Esophagus muscularis mucosa (tissue), 4 donors: ENCODE results near the gene THSD4. TPM values are rescaled to one million over a fixed set of nuclear protein-coding genes. Genes with fewer than 3 reads are reported as not detected.

Experiments used
- DNase-seq: peaks from one replicate; pipeline ENCODE4 v3.0.0-alpha.2; 2017; ENCODE audit errors: extremely low spot score
- H3K27ac ChIP-seq, 4 donors: fragments of 200-600 bp; sonication (generic); replicated peaks in 1 of 4; 1 replicate in 3 of 4; 2 replicates in 1 of 4; pipeline ENCODE4 v1.5.1; 2016 to 2019; ENCODE audit warnings: mild to moderate bottlenecking in 1 of 4
- H3K27me3 ChIP-seq, 4 donors: fragments of 200-600 bp; sonication (generic); one replicate each; pipeline versions ENCODE4 v1.5.1 to v1.6.0; 2016 to 2019
- H3K36me3 ChIP-seq, 4 donors: fragments of 200-600 bp; sonication (generic); one replicate each; pipeline ENCODE4 v1.5.1; 2016 to 2019
- H3K4me1 ChIP-seq, 4 donors: fragments of 200-600 bp; sonication (generic); one replicate each; pipeline ENCODE4 v1.5.1; 2016 to 2019
- H3K4me3 ChIP-seq, 4 donors: fragments of 200-600 bp; sonication (generic); 1 replicate in 2 of 4; 2 replicates in 2 of 4; pipeline ENCODE4 v1.5.1; 2016 to 2019; ENCODE audit warnings: mild to moderate bottlenecking in 4 of 4, moderate library complexity in 1 of 4
- H3K9me3 ChIP-seq, 4 donors: fragments of 200-600 bp; sonication (generic); 1 replicate in 3 of 4; 2 replicates in 1 of 4; pipeline ENCODE4 v1.5.1; 2016 to 2019
- CTCF ChIP-seq, 3 experiments: fragments of 200-600 bp in 2 of 3; fragments of 450-650 bp in 1 of 3; sonication (generic) in 2 of 3; IDR thresholded peaks; one replicate each; pipeline ENCODE4 v1.5.1; 2017 to 2019; ENCODE audit warnings: antibody characterized with exemption in 3 of 3, mild to moderate bottlenecking in 2 of 3, moderate library complexity in 1 of 3
- EP300 ChIP-seq: sonication (generic); formaldehyde crosslinking; IDR thresholded peaks from one replicate; pipeline ENCODE4 v1.6.1; 2017; ENCODE audit warnings: antibody characterized with exemption
- POLR2A ChIP-seq: fragments of 450-650 bp; IDR thresholded peaks from one replicate; pipeline ENCODE4 v1.6.1; 2017; ENCODE audit warnings: antibody characterized with exemption, moderate library complexity, mild to moderate bottlenecking, low read depth
- POLR2AphosphoS5 ChIP-seq, 2 donors: sonication (generic); formaldehyde crosslinking; IDR thresholded peaks; one replicate each; pipeline ENCODE4 v1.6.1; 2017; ENCODE audit warnings: antibody characterized with exemption in 2 of 2
- WGBS: methylation state at CpG from one replicate; pipeline ENCODE4 v1.1.5; 2018; 5-methylcytosine and 5-hydroxymethylcytosine counted together
- intact Hi-C: fragments of 100-400 bp; cut with DNase I; formaldehyde crosslinking; loops from one replicate; pipeline ENCODE4 v1.15.1; 2023
- total RNA-seq, 4 donors: library from RNA; depleted of rRNA; stranded (reverse); fragments of >200 nt; gene quantifications; one replicate each; pipeline versions ENCODE4 v1.1.0 to v1.2.1, GENCODE V29; 2016

Gene THSD4
- total RNA-seq, 4 donors from 2014 or later = 3.2 to 6.6 (median 5.6) TPM

DNA sequence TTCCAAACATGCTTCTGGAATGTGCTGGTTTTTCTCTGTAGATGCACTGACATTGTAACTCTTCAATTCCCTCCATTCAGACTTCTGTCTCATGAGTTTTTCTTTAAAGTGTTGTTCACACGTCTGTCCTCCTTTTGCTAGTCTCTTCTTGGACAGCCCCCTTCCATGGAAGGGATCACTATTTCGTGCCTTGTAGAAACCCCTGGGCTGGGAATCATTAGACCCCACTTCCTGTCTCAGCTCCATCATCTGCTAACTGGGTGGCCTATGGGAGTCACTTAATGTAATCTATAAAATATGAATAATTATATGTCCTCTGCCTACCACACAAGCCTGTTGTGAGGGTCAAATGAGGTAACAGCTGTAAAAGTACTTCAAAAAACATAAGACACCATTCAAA is 110.6 kb downstream of the THSD4 start:
- no peak for TF ChIP-seq POLR2AphosphoS5 (IDR thresholded peaks at IDR 0.05)
- TF ChIP-seq EP300 = no peak
- no peak for TF ChIP-seq CTCF (IDR thresholded peaks at IDR 0.05)
- TF ChIP-seq POLR2A = no peak
- Histone ChIP-seq H3K27me3 (no peaks in the 10 kb centered on the region), H3K36me3 (no peaks in the 10 kb centered on the region), H3K4me3 (no peak overlapping the region), H3K9me3 (no peaks in the 10 kb centered on the region), H3K27ac (no peak overlapping the region), H3K4me1 (no peaks in the 10 kb centered on the region)
- no peak for DNase-seq
- 95% methylated on average over 2 of the region's 2 CpGs for WGBS
- intact Hi-C loops = no loop called here

DNA sequence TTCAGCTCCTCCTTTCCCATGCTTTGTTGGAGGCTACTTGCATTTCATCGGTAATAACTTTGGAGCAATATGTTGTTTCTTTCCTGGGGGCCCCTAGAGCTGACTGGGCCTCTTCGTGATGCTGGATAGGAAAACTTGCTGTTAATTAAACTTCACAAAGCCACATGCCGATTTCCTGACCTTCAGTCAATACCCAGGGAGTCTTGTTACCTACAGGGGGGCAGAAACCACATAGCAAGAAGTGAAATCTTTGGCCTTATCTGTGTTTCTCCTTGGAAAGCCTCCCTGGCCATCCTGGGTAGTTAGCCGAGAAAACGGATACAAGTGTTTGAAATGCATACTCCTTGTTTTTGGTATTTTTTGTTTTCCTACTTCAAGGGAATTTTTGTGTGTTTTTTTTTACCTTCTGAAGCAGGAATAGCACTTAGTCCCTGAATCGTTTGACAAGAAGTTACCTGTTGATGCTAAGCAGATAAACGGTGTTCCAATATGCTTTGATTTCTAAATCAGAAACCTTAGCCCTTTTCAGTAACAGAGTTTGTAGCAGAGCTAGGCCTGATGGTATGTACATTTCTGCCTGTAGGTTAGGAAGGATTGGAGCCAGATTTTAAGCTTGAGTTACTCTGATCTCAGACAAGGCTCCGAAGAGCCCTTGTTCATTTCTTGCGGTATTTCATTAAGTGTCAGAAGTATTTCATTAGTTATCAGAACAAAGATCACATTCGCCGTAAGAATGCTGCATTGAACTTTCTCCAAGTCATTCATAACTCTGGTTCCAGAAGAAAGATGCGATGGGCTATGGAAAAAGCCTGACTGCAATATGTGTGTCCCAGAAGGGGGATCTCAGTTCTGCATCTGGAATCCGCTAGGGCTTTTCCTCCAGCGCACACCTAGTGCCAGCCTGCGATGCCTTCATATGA is 111.5 kb downstream of the THSD4 start:
- intact Hi-C loops = no loop called here
- Histone ChIP-seq H3K36me3 (no peaks in the 10 kb centered on the region), H3K27me3 (no peaks in the 10 kb centered on the region), H3K27ac (no peak overlapping the region), H3K4me1 (no peaks in the 10 kb centered on the region), H3K4me3 (no peak overlapping the region), H3K9me3 (no peaks in the 10 kb centered on the region)
- TF ChIP-seq POLR2A (no peak), EP300 (no peak), CTCF (IDR thresholded peaks at IDR 0.05) (no peak), POLR2AphosphoS5 (IDR thresholded peaks at IDR 0.05) (no peak)
- 92% methylated on average over 14 of the region's 15 CpGs for WGBS
- no peak for DNase-seq

DNA sequence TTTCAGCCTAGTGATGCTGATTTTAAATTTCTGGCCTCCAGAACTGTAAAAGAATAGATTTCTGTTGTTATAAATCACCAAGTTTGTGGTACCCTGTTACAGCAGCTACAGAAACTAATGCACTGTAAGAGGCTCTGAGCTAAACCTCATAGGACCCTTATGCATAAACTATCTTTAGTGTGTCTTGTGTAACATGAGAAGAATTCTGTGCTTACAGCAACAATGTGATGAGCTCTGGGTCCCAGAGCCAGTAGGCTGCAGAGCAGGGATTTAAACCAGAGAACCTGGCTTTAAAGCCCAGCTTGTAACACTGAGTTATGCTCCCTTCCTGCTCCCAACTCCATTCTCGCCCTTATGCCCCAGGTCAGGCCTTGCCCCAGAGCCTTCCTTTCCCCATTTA is 113.1 kb downstream of the THSD4 start:
- intact Hi-C loops = no loop called here
- 91% methylated on average over 1 of the region's 1 CpG for WGBS
- TF ChIP-seq CTCF (IDR thresholded peaks at IDR 0.05) = no peak
- no peak for TF ChIP-seq EP300
- TF ChIP-seq POLR2A = no peak
- no peak for TF ChIP-seq POLR2AphosphoS5 (IDR thresholded peaks at IDR 0.05)
- H3K36me3 ChIP-seq = no peaks in the 10 kb centered on the region
- DNase-seq = no peak
- no peaks in the 10 kb centered on the region for H3K9me3 ChIP-seq
- no peak overlapping the region for H3K27ac ChIP-seq
- no peaks in the 10 kb centered on the region for H3K4me1 ChIP-seq
- no peaks in the 10 kb centered on the region for H3K27me3 ChIP-seq
- H3K4me3 ChIP-seq = no peak overlapping the region

DNA sequence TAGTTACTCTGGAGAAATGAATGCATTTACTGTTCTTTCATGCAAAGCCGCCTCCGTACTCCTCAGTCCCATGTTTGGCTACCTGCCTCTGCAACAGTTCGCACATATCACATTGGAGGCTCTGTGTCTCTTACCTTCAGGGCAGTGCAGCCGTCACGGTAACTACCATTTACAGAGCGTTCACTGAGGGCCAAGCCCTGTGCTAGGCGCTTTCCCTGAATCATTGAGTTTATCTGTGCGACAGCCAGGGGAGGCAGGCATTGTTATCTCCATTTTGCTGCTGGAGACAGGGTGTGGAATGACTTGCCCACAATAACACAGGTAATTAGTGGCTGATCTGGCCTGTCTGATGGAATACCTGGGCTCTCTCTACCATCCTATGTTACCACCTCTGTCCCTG is 115.0 kb downstream of the THSD4 start:
- no peak for DNase-seq
- TF ChIP-seq POLR2AphosphoS5 (IDR thresholded peaks at IDR 0.05) = no peak
- TF ChIP-seq EP300 = no peak
- TF ChIP-seq CTCF (IDR thresholded peaks at IDR 0.05) = no peak
- no peak for TF ChIP-seq POLR2A
- Histone ChIP-seq H3K27ac (no peak overlapping the region), H3K27me3 (no peaks in the 10 kb centered on the region), H3K36me3 (no peaks in the 10 kb centered on the region), H3K9me3 (no peaks in the 10 kb centered on the region), H3K4me3 (no peak overlapping the region), H3K4me1 (no peaks in the 10 kb centered on the region)
- intact Hi-C loops = no loop called here
- 100% methylated on average over 8 of the region's 8 CpGs for WGBS
